NCI-H774 (cell line): ENCODE data around the gene BABAM2.
"Not testable (repeated sequence)": the region's sequence is repeated elsewhere in the genome, so short reads cannot be mapped to it uniquely, and the experiment has no call there.

Source experiments
- DNase-seq: peaks from one replicate; lab custom pipeline; 2025; lab: John Stamatoyannopoulos, UW

BABAM2 gene

DNA sequence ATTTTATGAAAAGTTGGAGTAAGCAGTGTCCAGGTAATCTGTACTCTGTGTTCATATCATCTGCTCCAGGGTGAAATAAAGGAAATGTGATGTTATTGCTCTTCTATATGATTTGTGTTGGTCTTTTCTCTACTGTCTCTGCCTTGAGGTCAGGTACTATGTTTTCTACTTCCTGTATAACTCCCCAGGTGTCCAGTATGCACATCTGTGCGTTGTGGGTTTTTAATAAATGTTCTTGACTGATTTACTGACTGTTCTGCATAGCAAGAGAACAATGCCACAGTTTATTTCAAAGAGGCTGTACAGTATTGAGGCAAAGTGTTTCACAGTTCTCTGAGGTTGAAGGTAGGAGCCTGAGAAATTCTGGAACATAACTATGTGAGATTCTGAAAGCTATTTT, 89.7 kb downstream of the BABAM2 start:
- DNase-seq: no peak

DNA sequence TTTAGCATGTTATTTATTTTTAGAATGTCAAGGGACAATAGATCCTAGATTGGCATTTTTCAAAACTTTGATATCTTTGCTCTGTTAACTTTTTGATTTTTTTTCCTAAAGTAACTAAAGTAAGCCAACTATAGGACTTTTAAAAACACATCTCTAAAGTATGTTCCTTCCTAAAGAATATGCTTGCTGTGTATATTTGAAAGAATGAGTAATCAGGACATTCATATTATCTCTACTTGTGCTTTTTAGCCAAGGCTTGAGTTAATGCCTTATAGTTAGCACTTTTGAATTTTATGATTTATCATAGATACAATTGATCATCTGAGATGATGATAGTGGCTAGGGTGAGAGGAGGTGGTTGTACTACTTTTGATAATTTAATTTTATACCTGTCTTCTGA, 93.6 kb downstream of the BABAM2 start:
- DNase-seq: no peak

DNA sequence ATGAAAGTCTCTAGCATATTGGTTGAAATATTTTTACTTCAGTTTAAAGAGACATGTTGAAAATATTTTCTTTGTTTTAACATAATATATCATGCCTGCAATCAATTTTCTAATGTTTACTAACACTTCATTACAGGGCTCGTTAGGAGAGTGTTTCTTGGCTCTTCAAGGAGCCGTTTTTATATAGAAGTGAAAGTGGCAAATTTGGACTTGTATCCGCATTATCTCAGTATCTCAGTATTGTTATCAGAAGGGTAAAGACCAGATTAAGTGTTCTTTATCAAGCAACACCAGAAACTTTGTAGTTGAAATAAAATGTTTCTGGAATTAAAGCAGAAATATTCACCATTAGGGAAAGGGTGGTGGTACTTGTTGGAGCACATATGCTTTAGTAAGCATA, 97.8 kb downstream of the BABAM2 start:
- no peak for DNase-seq

DNA sequence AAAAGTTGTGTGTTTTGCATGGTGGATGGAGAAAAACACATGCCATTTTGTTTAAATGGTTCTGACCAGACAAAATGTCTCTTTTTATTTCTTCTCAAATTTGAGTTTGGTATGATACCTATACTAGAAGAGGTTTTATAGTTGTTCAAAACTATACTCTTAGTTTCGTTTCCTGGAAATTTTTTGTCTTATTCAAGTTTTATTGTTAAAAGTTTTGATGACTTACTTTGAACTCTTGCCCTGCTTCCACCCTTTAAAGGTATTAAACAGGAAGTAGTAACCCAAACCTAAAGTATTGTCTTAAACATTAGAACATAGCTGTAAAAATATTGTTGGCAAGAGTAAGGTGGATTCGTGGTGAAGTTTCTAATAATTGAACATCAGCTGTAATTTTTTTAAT, 98.2 kb downstream of the BABAM2 start:
- no peak for DNase-seq

DNA sequence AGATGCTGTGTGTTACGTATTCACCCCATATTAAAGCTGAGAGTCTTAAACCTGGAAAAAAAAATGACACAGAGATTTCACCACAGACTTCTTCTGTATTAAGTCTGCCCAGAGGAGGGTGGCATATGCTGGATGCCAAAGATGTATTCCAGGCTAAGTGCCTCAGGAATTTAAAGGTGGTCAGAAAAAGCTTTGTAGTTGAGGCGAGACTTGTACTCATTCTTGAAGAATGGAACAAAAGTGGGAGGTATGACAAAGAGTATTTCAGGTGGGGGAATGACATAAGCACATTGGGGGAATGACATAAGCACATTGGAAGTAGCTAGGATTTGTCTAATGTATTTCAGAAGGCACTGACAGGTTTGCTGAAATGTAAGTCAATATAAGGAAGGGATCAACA, 98.6 kb downstream of the BABAM2 start:
- DNase-seq: no peak

DNA sequence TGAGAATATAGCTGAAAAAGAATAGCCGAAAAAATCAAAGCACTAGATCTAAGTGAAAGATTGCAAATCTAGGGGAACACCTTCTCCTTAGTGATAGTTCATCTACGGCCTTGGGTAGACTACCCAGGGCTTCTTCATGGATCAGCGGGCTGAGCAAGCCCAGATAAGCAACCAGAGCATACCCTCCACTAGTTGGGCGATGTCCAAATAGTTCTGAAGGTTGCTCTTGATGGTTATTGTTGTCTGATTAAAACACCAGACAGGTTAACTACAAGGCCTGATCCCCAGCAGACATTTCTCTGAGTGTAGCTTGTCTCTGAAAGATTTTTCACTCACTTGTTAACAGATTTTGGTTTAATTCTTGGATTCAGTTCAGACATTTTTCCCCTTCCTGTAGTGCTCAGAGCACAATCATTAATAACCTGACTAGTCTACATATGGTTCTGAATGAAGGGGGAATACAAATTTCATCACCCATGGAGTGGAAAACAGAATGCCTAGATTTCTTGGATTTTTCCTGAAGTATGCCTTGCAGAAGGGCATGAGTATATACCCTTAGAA, 99.6 kb downstream of the BABAM2 start:
- no peak for DNase-seq

DNA sequence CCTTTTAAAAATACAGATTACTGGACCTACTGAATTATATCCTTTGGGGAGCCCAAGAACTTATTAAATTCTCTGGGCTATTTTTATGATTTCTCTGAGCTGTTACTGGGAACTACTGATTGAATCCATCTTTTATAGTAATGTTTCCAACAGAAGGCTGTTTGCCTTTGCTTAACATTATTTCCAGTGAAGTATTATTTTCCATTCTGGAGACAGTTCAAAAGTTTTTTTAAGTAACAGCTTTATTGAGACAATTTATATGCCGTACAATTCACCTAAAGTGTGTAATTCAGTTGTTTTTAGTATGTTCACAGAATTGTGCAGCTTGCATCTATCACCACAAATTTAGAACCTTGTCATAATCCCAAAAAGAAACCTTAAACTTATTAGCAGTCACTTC, 100.6 kb downstream of the BABAM2 start:
- DNase-seq: no peak

DNA sequence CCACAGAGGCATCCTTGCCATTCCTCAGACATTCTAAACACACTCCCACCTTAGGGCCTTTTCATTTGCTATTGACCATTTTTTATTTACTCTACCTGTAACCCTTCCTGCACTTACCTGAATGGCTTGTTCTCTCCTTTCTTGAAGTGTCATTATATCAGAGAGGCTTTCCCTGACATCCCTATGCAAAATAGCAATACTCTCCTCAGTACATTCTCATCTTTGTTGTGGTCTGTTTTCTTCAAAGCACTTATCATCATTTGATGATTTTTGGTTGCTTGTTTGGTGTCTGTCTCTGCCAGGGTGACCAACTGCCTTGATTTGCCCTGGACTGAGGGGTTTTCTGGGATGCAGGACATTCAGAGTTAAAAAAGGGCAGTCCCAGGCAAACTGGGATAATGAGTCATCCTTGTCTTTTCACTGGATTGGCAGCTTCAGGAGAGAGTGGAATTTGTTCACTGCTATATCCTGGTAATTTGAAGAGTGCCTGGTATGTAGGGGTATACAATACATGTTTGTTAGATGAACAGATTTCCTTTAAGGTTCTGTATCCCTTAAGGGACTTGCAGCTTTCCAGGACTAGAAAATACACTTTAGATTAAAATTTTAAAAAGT, 102.4 kb downstream of the BABAM2 start:
- no peak for DNase-seq

DNA sequence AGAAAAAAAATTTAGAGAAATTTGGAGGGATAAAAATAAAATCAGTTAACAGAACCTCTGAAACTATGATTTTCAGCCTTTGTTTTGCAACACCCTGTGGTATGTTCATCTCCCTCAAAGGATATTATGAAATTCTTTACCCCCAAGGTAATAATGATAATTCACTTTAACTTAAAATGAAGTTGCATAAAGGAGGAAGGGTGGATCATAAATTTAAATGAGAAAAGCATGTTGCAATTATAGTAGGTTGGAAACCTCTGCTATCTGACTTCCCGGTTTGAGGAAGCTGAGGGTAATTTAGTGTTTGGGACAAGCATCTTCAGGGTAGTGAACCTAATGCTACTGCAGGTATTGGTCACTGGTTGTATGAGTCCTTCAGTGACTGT, 102.9 kb downstream of the BABAM2 start:
- no peak for DNase-seq

DNA sequence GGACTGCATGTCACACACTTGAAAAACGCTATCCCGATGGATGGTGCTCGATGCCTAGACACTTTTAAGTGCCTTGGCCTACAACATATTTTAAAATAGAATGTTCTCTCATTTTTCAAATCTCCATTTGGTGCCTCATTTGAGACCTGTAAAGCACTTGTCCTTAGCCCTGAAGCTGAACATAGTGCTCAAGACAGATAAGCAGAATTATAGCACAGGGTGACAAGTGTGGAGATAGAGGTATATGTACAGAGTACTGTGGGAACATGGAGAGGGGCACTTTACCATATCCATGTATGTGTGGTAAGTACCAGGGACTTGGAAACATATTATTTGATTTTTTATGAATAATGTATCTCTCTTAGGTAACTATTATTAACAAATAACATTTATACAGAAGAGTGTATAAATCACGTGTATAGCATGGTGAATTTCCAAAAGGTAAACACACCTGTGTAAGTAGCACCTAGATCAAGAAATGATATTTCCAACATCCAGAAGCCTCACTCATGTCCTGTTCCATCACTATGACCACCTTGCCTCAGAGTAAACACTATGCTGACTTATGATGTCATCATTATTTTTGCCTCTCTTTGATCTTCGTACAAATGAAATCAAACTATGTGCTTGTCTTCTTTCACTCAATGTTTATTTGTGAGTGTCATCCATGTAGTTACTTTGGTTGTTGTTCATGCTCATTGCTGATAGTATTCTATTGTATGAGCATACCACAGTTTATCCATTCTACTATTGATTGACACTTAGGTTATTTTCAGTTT, 103.6 kb downstream of the BABAM2 start:
- no peak for DNase-seq

DNA sequence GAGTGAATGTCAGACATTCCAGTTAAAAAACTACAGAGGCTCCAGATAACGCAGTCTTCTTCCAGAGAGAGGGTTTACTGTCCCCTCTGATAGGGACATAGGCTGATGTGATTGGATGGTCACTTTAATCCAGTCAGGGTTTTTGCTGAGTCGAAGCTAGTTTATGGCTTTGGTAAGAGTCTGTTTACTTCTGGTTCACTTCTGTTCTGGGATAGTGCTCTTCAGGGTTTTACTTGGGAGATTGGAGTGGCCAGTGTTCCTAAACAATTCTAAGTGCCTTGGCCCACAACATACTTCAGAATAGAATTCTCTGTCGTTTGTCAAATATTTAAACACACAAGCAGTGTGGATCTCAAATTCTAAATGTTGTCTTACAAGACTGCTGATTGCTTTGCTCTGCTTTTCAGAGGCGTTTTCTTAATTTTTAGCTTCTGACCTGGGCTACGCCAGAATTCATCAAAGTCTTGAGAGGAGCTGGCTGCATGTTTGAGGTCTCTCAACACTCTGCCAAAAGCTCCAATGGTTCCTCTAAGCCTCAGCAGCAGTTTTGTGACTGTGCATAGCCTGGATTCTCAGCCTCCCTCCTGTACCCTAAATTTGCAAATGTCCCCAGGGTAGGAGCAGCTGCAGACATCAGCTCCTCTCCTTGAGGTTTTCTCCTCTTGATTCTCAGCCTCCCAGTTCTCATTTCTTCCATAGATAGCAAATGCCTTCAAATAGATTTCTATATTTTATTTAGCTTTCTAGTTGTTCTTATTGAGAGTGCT, 105.8 kb downstream of the BABAM2 start:
- no peak for DNase-seq

DNA sequence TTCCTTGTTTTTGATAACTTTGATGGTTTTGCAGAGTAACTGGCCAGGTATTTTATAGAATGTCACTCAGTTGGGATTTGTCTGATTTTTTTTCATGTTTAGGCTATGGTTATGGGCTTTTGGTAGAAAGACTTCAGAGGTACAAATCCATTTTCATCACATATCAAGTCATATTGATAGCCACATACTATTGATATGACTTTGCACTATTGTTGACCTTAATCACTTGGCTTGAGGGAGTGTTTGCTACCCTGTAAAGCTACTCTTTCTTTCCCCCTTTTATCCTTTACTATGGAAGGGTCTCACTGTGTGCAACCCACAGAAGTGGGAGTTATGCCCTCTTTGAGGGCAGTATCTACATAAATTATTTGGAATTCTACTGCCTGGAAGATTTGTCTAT, 109.8 kb downstream of the BABAM2 start:
- no peak for DNase-seq

DNA sequence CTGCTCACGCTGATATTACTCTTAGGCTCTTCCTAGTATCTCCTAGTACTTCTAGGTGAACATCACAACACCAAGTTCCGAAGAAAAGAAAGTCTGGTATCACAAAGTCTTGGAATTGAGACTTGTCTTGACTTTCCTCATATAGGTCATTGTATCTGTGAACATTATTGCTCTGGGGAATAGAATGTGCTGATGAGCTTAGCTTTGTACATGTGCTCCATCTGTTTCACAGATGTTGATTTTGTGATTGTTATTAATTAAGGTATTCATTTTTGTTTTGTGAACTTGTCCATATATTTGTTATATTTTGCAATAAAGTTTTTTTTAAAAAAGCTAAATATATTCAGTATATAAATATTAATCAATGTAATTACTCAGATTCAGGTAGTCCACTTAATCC, 111.7 kb downstream of the BABAM2 start:
- no peak for DNase-seq

DNA sequence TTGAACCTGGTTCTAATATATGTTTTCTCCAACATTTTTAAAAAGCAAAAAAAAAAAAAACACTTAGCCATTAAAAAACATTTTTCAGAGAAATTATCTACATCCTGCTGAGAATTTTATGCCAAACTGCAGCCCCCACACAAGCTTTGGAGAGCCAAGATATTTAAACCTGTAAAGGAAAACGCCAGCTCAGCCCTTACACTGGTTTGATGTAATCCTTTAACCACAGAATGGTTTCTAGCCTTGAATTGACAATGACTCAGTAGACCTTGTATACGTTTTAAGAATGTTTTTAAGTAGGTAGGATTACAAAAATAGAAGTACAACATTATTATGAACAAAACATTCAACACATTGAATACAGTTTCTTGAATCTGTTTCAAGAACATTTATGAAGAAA, 113.6 kb downstream of the BABAM2 start:
- no peak for DNase-seq

DNA sequence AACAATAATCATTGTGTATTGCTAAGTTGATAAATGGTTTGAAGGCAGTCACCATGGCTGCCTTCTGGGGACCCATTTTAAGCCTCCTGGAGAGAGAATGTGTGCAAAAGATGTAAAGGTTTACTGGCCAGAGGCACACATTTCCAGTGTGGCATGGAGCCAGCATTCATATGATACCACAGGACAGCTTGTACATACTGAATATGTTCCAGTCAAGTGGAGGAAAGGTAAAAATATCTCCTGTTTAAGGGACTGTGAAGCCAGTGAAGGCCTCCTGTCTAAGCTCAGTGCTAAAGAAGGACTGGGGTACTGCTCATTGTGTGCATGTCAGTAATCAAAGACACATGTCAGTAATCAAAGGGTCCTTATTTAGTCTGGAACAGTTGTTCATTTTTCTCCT, 119.2 kb downstream of the BABAM2 start:
- no peak for DNase-seq

DNA sequence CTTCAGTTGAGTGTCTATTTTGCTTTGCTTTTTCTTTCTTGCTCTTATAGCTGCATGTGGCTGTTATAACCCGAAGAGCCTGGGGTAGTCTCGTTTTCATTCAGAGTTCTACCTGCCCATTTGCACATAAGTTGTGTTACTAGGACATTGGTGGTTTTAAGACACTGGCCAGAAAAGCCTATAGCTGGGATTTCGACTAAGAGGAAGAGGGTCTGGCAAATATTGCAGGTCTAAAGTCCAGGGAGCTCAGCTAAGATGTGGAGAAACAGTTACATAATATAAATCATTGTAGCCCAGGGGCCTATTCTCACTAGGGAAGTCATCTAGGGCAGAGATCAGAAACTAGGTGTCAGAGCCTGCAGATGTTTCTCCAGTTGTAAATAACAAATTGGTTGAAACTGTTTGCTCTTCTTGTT, 120.8 kb downstream of the BABAM2 start:
- DNase-seq: no peak

DNA sequence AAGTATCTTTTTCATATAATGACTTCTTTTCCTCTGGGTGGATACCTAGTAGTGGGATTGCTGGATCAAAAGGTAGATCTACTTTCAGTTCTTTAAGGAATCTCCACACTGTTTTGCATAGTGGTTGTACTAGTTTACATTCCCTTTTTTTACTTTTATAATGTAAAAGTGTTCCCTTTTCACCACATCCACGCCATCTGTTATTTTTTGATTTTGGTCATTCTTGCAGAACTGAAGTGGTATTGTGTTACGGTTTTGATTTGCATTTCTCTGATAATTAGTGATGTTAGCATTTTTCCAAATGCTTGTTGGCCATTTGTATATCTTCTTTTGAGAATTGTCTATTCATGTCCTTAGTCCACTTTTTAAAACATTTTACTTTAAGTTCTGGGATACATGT, 127.9 kb downstream of the BABAM2 start:
- DNase-seq: not testable (repeated sequence)

DNA sequence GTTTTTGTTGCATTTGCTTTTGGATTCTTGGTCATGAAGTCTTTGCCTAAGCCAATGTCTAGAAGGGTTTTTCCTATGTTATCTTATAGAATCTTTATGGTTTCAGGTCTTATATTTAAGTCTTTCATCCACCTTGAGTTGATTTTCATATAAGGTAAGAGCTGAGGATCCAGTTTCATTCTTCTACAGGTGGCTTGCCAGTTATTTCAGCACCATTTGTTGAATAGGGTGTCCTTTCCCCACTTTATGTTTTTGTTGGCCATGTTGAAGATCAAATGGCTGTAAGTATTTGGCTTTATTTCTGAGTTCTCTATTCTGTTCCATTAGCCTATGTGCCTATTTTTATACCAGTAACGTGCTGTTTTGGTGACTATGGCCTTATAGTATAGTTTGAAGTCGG, 129.0 kb downstream of the BABAM2 start:
- not testable (repeated sequence) for DNase-seq

DNA sequence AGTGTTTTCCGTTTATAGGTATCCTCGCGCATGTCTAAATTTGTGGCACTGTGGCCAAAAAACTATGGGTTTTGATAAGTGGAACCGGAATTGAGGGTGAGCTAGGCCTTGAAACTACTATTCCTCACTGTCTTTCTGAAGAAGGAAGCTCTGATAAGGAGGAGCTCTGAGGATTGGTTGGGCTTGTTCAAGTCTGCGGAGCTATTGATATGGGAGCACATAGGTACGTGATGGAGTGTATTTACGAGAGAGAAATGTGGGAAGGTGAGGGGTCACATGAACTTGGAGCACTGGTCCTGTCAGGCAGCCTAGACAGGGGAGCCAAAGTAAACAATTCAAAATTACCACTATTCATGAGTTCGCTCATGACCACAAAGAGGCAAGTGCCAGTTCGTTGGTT, 131.4 kb downstream of the BABAM2 start:
- no peak for DNase-seq

DNA sequence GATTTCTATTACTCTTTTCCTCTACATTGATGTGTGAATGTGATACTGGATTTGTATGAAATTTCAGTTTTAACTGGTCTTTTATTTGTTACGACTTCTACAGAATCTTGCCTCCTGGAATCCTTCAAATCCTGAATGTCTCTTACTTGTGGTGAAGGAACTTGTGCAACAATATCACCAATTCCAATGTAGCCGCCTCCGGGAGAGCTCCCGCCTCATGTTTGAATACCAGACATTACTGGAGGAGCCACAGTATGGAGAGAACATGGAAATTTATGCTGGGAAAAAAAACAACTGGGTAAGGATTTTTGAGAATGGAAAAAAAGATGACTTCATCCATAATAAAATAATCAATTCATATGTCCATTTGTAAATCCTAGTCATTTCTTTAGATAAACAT, 134.6 kb downstream of the BABAM2 start:
- no peak for DNase-seq

DNA sequence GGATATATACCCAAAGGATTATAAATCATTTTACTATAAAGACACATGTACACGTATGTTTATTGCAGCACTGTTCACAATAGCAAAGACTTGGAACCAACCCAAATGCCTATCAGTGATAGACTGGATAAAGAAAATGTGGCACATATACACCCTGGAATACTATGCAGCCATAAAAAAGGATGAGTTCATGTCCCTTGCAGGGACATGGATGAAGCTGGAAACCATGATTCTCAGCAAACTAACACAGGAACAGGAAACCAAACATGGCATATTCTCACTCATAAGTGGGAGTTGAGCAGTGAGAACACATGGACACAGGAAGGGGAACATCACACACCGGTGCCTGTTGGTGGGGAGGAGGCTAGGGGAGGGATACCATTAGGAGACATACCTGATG, 135.7 kb downstream of the BABAM2 start:
- DNase-seq: not testable (repeated sequence)

DNA sequence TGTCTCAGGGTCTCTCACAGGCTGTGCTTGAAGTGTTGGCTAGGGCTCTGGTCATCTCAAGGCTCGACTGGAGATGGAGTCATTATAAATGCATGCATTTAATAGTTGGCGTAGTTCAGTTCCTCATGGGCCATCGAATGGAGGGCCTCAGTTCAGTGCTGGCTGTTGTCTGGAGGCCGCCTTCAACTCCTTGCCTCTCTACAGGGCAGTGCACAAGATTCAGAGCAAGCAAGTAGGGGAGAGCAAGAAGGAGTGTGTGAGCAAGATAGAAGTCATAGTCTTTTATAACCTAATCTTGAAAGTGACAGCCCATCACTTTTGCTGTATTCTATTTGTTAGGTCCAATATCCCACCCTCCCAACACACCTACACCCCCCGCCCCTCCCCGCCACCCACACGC, 137.5 kb downstream of the BABAM2 start:
- no peak for DNase-seq

DNA sequence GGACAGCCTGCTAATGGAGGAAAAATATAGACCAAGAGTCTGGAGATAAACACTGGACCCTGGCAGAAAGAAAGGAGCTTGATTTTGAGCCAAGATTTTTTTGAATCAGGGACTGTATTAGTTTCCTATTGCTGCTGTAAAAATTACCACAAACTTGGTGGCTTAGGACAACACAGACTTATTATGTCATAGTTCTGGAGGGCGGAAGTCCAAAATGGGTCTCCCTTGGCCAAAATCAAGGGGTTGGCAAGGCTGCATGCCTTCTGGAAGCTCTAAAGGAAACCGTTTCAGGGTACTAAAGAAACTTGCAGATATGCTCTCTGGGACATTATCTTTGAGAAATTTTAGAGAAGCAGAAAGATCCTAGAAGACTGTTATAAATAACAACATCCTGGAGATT, 140.1 kb downstream of the BABAM2 start:
- DNase-seq: no peak
